EL (cell line): ENCODE measurements around the gene SPDL1.
"Not testable (repeated sequence)": the region's sequence is repeated elsewhere in the genome, so short reads cannot be mapped to it uniquely, and the experiment has no call there.

Source experiments
- DNase-seq: peaks from one replicate; pipeline ENCODE4 v3.0.0-alpha.2; 2016

The SPDL1 gene

GRCh38 chr5:169574134-169574646 is 9.4 kb upstream of the SPDL1 start:
- DNase-seq: no peak

- DNase-seq: peak; percentile 91
Measured at GRCh38 chr5:169576181-169576598, 7.4 kb upstream of the SPDL1 start.

GRCh38 chr5:169577951-169578350 is 5.6 kb upstream of the SPDL1 start:
- DNase-seq: peak; percentile 22

- DNase-seq: no peak
Measured at GRCh38 chr5:169580964-169581363, 2.6 kb upstream of the SPDL1 start.

- DNase-seq: peak; percentile 73
Measured at GRCh38 chr5:169581580-169582227, 1.9 kb upstream of the SPDL1 start.

- DNase-seq: no peak
Measured at GRCh38 chr5:169583101-169583423, 511 bp upstream of the SPDL1 start.

- DNase-seq: peak; percentile 21
Measured at GRCh38 chr5:169584998-169585451, 1.5 kb downstream of the SPDL1 start.

GRCh38 chr5:169590602-169591001 is 7.0 kb downstream of the SPDL1 start:
- no peak for DNase-seq

GRCh38 chr5:169591636-169592035 is 8.1 kb downstream of the SPDL1 start:
- no peak for DNase-seq

GRCh38 chr5:169592937-169593650 is 9.5 kb downstream of the SPDL1 start:
- DNase-seq: no peak

- DNase-seq: no peak
Measured at GRCh38 chr5:169595172-169595820, 11.7 kb downstream of the SPDL1 start.

GRCh38 chr5:169599451-169599850 is 15.9 kb downstream of the SPDL1 start:
- DNase-seq: no peak

GRCh38 chr5:169602535-169602934 is 19.0 kb downstream of the SPDL1 start:
- DNase-seq: peak; percentile 57

GRCh38 chr5:169606279-169606678 is 22.7 kb downstream of the SPDL1 start:
- no peak for DNase-seq

- DNase-seq: no peak
Measured at GRCh38 chr5:169607882-169608281, 24.3 kb downstream of the SPDL1 start.

GRCh38 chr5:169609716-169610115 is 26.1 kb downstream of the SPDL1 start:
- no peak for DNase-seq

GRCh38 chr5:169610606-169611005 is 27.0 kb downstream of the SPDL1 start:
- peak; percentile 61 for DNase-seq

GRCh38 chr5:169615561-169615960 is 32.0 kb downstream of the SPDL1 start:
- DNase-seq: no peak

GRCh38 chr5:169624307-169624706 is 40.7 kb downstream of the SPDL1 start:
- DNase-seq: not testable (repeated sequence)

- peak; percentile 96 for DNase-seq
Measured at GRCh38 chr5:169626779-169627178, 43.2 kb downstream of the SPDL1 start.

- no peak for DNase-seq
Measured at GRCh38 chr5:169627551-169627950, 44.0 kb downstream of the SPDL1 start.

- peak; percentile 85 for DNase-seq
Measured at GRCh38 chr5:169628892-169629291, 45.3 kb downstream of the SPDL1 start.

GRCh38 chr5:169629847-169630548 is 46.4 kb downstream of the SPDL1 start:
- peak; percentile 97 for DNase-seq
